Activated T-cell treated with anti-CD3 and anti-CD28 coated beads, Interleukin-2, amount 50 U/mL, for 4 hours (primary cell): Measurements from ENCODE around the gene TUBGCP3. TPM values are rescaled to one million over a fixed set of nuclear protein-coding genes. Genes with fewer than 3 reads are reported as not detected.
"Not testable (repeated sequence)": the region's sequence is repeated elsewhere in the genome, so short reads cannot be mapped to it uniquely, and the experiment has no call there.

Source experiments
- ATAC-seq, 2 donors: fragments of 200-7000 bp; cut with Tn5 transposase; one replicate each; pipeline ENCODE4 v1.10.0; 2021
- DNase-seq: peaks from one replicate; pipeline ENCODE4 v3.0.0-alpha.2; 2020
- H3K27me3 Mint-ChIP-seq: one replicate; pipeline ENCODE4 v1.8.0; 2021; ENCODE audit warnings: low read depth, mixed read lengths
- H3K36me3 Mint-ChIP-seq: one replicate; pipeline ENCODE4 v1.8.0; 2022; ENCODE audit warnings: mixed read lengths; ENCODE audit not compliant: insufficient read depth
- H3K4me1 Mint-ChIP-seq: one replicate; pipeline ENCODE4 v1.8.0; 2021; ENCODE audit warnings: low read depth, mixed read lengths
- H3K4me3 Mint-ChIP-seq: one replicate; pipeline ENCODE4 v1.8.0; 2021; ENCODE audit warnings: mild to moderate bottlenecking, moderate library complexity, mixed read lengths
- H3K9me3 Mint-ChIP-seq: one replicate; pipeline ENCODE4 v1.8.0; 2021; ENCODE audit warnings: mixed read lengths
- total RNA-seq, 3 donors: library from RNA; stranded (reverse); gene quantifications; one replicate each; pipeline ENCODE4 v1.2.1, GENCODE V29; 2021

Gene TUBGCP3
- 10 to 100 TPM; 51.8 to 54.6 (median 52.5) TPM for total RNA-seq

GRCh38 chr13:112587764-112588489, at the start of gene TUBGCP3:
Gene TUBGCP3 (minus strand): TSS chr13:112588153. CDS start chr13:112587980, 173 bp downstream.
- Mint-ChIP-seq H3K4me3 (peak within 1 kb of the TSS; percentile 94), H3K27me3 (peaks cover 1% of the 10 kb centered on the region), H3K36me3 (peaks cover 6% of the 10 kb centered on the region), H3K4me1 (peaks cover 36% of the 10 kb centered on the region), H3K9me3 (no peaks in the 10 kb centered on the region)
- peak; percentile 91 to 93 for ATAC-seq
- peak; percentile 69 for DNase-seq

- H3K36me3 Mint-ChIP-seq, result no peaks in the 10 kb centered on the region
- peaks cover 33% of the 10 kb centered on the region for H3K27me3 Mint-ChIP-seq
- no peaks in the 10 kb centered on the region for H3K9me3 Mint-ChIP-seq
- ATAC-seq (no peak), DNase-seq (no peak)
- no peak overlapping the region for H3K4me3 Mint-ChIP-seq
- peaks cover 2% of the 10 kb centered on the region for H3K4me1 Mint-ChIP-seq
These were observed 49.3 kb upstream of the TUBGCP3 start for GRCh38 chr13:112637017-112637801.

- no peak for DNase-seq
- Mint-ChIP-seq H3K4me1 (peaks cover 2% of the 10 kb centered on the region), H3K4me3 (no peak overlapping the region), H3K9me3 (no peaks in the 10 kb centered on the region), H3K27me3 (peaks cover 30% of the 10 kb centered on the region), H3K36me3 (no peaks in the 10 kb centered on the region)
- no peak for ATAC-seq
These were observed 48.5 kb upstream of the TUBGCP3 start for GRCh38 chr13:112636401-112636975.

GRCh38 chr13:112635323-112635722, 47.4 kb upstream of the TUBGCP3 start:
- ATAC-seq (no peak), DNase-seq (no peak)
- Mint-ChIP-seq H3K36me3 (no peaks in the 10 kb centered on the region), H3K27me3 (peaks cover 29% of the 10 kb centered on the region), H3K4me3 (no peak overlapping the region), H3K4me1 (peaks cover 2% of the 10 kb centered on the region), H3K9me3 (no peaks in the 10 kb centered on the region)

- H3K9me3 Mint-ChIP-seq, result no peaks in the 10 kb centered on the region
- H3K4me3 Mint-ChIP-seq, result no peak overlapping the region
These were observed 46.1 kb upstream of the TUBGCP3 start for GRCh38 chr13:112634102-112634501.

DNA sequence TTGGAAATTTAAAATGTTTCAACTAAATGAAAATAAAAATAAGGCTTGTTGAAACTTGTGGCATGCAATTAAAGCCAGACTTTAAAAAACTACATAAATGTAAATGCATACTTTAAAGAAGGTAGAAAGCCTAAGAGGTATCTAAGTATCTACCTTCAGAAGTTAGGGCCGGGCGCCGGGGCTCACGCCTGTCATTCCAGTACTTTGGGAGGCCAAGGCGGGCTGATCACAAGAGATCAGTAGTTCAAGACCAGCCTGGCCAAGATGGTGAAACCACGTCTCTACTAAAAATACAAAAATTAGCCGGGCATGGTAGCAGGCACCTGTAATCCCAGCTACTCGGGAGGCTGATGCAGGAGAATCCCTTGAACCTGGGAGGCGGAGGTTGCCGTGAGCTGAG, 42.3 kb upstream of the TUBGCP3 start:
- not testable (repeated sequence) for H3K9me3 Mint-ChIP-seq, H3K36me3 Mint-ChIP-seq, H3K4me1 Mint-ChIP-seq, H3K4me3 Mint-ChIP-seq, ATAC-seq, DNase-seq
- peaks cover 15% of the 10 kb centered on the region for H3K27me3 Mint-ChIP-seq

More at GRCh38 chr13:112634102-112634501, 46.1 kb upstream of the TUBGCP3 start:
- DNase-seq, result no peak
- Mint-ChIP-seq H3K36me3 (no peaks in the 10 kb centered on the region), H3K27me3 (peaks cover 23% of the 10 kb centered on the region), H3K4me1 (no peaks in the 10 kb centered on the region)
- no peak for ATAC-seq

DNA sequence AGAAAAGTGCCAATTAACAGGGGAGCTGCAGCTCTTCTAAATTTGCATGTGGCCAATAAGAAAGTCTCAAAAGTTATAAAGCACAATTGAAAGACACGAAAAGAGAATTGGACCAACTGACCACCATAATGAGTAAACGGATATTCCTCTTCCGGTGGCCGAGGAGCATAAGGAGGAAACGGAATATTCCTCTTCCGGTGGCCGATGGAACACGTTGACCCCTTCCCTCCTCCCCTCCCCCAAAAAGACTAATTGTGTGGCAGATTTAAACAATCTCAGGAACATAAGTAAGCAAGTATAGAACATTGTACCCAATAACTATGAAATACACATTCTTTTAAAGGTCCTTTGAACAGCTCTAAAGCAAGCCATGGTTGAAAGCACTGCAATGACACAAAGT, 41.2 kb upstream of the TUBGCP3 start:
- H3K4me1 Mint-ChIP-seq, result no peaks in the 10 kb centered on the region
- ATAC-seq (no peak), DNase-seq (no peak)
- no peaks in the 10 kb centered on the region for H3K36me3 Mint-ChIP-seq
- no peaks in the 10 kb centered on the region for H3K9me3 Mint-ChIP-seq
- peaks cover 15% of the 10 kb centered on the region for H3K27me3 Mint-ChIP-seq
- H3K4me3 Mint-ChIP-seq, result no peak overlapping the region

DNA sequence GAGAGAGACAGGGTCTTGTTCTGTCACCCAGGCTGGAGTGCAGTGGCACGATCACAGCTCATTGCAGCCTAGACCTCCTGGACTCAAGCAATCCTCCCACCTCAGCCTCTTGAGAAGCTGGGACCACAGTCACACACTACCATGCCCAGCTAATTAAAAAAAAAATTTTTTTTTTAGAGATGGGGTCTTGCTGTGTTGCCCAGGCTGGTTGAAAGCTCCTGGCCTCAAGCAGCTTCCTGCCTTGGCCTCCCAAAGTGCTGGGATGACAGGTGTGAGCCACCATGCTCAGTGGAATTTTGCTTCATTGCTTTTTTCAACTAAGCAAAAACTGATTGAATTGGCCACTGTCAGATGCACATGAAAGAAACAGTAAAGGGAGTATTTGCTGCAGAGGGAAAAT, 39.7 kb upstream of the TUBGCP3 start:
- not testable (repeated sequence) for DNase-seq, H3K9me3 Mint-ChIP-seq, H3K4me3 Mint-ChIP-seq, ATAC-seq, H3K4me1 Mint-ChIP-seq, H3K36me3 Mint-ChIP-seq
- H3K27me3 Mint-ChIP-seq, result peaks cover 18% of the 10 kb centered on the region

GRCh38 chr13:112627161-112627560, 39.2 kb upstream of the TUBGCP3 start:
- ATAC-seq (no peak), DNase-seq (no peak)
- Mint-ChIP-seq H3K27me3 (peaks cover 19% of the 10 kb centered on the region), H3K9me3 (no peaks in the 10 kb centered on the region), H3K4me3 (no peak overlapping the region), H3K4me1 (no peaks in the 10 kb centered on the region), H3K36me3 (no peaks in the 10 kb centered on the region)

GRCh38 chr13:112626761-112627160, 38.8 kb upstream of the TUBGCP3 start:
- Mint-ChIP-seq H3K27me3 (peaks cover 20% of the 10 kb centered on the region), H3K4me3 (no peak overlapping the region), H3K9me3 (no peaks in the 10 kb centered on the region), H3K4me1 (no peaks in the 10 kb centered on the region), H3K36me3 (no peaks in the 10 kb centered on the region)
- DNase-seq (no peak), ATAC-seq (no peak)

GRCh38 chr13:112626124-112626523, 38.2 kb upstream of the TUBGCP3 start:
- ATAC-seq, result no peak
- Mint-ChIP-seq H3K27me3 (peaks cover 20% of the 10 kb centered on the region), H3K4me3 (no peak overlapping the region), H3K36me3 (no peaks in the 10 kb centered on the region), H3K9me3 (no peaks in the 10 kb centered on the region), H3K4me1 (no peaks in the 10 kb centered on the region)
- DNase-seq, result no peak

DNA sequence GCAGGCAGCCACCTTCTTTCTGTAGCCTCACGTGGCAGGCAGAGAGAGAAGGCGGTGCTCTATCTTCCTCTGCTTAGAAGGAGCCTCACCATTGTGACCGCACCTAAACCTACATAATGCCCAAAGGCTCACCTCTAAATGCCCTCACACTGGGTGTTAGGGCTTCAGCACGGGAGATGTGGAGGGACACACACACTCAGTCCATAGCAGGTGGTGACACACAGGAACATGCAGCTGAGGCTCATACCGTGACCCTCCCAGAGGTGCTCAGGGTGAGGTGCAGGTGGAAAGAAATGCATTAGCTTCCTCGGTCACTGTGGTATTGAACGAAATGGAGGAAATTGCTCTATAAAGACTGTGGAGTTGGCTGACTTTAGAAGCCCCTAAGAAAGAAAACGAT, 37.7 kb upstream of the TUBGCP3 start:
- ATAC-seq, result no peak
- no peak overlapping the region for H3K4me3 Mint-ChIP-seq
- no peak for DNase-seq
- no peaks in the 10 kb centered on the region for H3K36me3 Mint-ChIP-seq
- H3K27me3 Mint-ChIP-seq, result peaks cover 20% of the 10 kb centered on the region
- no peaks in the 10 kb centered on the region for H3K4me1 Mint-ChIP-seq
- no peaks in the 10 kb centered on the region for H3K9me3 Mint-ChIP-seq

DNA sequence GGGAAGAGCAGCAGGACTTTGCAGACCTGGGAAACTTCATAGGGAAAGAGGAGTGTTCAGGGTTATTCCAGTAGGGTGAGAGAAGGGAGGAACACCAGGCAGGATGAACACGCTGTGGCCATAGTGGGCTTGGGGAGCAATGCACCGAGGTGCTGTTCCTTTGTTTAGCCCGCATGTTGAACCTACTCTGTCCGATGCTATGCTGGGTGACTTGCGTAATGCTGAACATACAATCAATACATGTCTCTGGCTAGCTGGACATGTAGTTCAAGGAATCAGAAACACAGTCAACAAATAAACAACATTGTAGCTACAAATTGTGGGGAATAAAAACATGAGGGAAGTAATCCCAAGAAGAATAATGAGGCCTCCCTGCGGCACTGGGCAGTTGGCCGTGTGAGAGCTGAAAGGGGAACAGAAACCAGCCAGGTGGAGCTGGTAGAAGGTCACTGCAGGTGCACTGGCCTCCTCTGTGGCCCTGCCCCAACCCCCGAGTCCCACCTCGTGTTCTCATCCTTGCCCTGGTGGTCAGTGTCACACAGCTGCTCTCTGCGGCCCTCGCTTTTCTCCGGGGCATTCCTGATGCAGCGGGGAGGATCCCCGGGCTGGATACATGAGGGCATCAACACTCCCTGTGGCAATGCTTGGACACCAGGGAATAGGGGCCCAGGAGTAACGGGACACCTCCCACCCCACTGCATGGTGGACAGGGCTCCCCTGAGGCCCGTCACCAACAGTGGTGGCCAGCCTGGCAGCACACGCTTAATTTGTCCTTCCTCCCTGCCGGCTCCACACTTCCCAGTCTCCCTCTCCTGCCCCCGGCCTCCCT, 36.9 kb upstream of the TUBGCP3 start:
- DNase-seq (no peak), ATAC-seq (no peak)
- H3K27me3 Mint-ChIP-seq, result peaks cover 20% of the 10 kb centered on the region
- H3K36me3 Mint-ChIP-seq, result no peaks in the 10 kb centered on the region
- H3K9me3 Mint-ChIP-seq, result no peaks in the 10 kb centered on the region
- H3K4me3 Mint-ChIP-seq, result no peak overlapping the region
- H3K4me1 Mint-ChIP-seq, result no peaks in the 10 kb centered on the region

GRCh38 chr13:112624040-112624439, 36.1 kb upstream of the TUBGCP3 start:
- Mint-ChIP-seq H3K4me3 (no peak overlapping the region), H3K36me3 (no peaks in the 10 kb centered on the region), H3K27me3 (peaks cover 15% of the 10 kb centered on the region), H3K9me3 (no peaks in the 10 kb centered on the region), H3K4me1 (no peaks in the 10 kb centered on the region)
- DNase-seq, result no peak
- no peak for ATAC-seq
